ENCODE measurements around the gene ARHGAP24. TPM values are rescaled to one million over a fixed set of nuclear protein-coding genes. Genes with fewer than 3 reads are reported as not detected.
"Not testable (repeated sequence)": the region's sequence is repeated elsewhere in the genome, so short reads cannot be mapped to it uniquely, and the experiment has no call there.

Gene ARHGAP24
- total and polyA plus RNA-seq, 2 of the 13 experiments (the other 11 are each of a cell fraction or from before 2014, with no cell fraction given): 0.07 to 0.55 TPM

- intact Hi-C loops (cut with micrococcal nuclease; ENCODE audit: unreplicated experiment); H4K20me1 ChIP-seq (ENCODE audit: insufficient read depth, low read length); FAIRE-seq; H3K4me3 ChIP-seq (replicated peaks in 1 of 3; ENCODE audit: insufficient read depth in 1 of 3, low read depth in 2 of 3, low read length in 3 of 3); POLR2A ChIA-PET; H3K9ac ChIP-seq (ENCODE audit: insufficient read depth, low read depth, low read length); CTCF ChIA-PET (ENCODE audit: low intra/inter-chr PET ratio, low total read pairs); H3K36me3 ChIP-seq (replicated peaks in 1 of 2; ENCODE audit: control insufficient read depth in 1 of 2, insufficient read depth in 2 of 2, low read length in 2 of 2); ATAC-seq; in situ Hi-C loops (cut with HindIII; ENCODE audit: extremely low pct_ligation_motif_present, low pct_unique_long_range_greater_than_20kb); H3K27me3 ChIP-seq (ENCODE audit: control insufficient read depth in 1 of 2, insufficient read depth in 2 of 2, low read length in 2 of 2); H3K4me1 ChIP-seq (ENCODE audit: insufficient read depth, low read length); BruUV-seq (replicated peaks); H3K79me2 ChIP-seq (ENCODE audit: insufficient read depth, low read length); H3K27ac ChIP-seq (ENCODE audit: extremely low read length, insufficient read depth, low read length); DNase-seq (ENCODE audit: low spot score); H3K9me3 ChIP-seq (ENCODE audit: low read length); H3K4me2 ChIP-seq (ENCODE audit: low read depth, low read length); H2AFZ ChIP-seq (ENCODE audit: low read length): not testable (repeated sequence)
- 24% methylated on average over 6 of the region's 6 CpGs for WGBS (ENCODE audit: low lambda C conversion rate)
These were observed 440.6 kb downstream of the ARHGAP24 start for GRCh38 chr4:85915570-85915969.

GRCh38 chr4:85919200-85919887 lies 444.4 kb downstream of the ARHGAP24 start:
- Histone ChIP-seq H3K27ac (ENCODE audit: extremely low read length, insufficient read depth, low read length) (no peak overlapping the region), H3K4me2 (ENCODE audit: low read depth, low read length) (no peak overlapping the region), H3K4me1 (ENCODE audit: insufficient read depth, low read length) (no peaks in the 10 kb centered on the region), H4K20me1 (ENCODE audit: insufficient read depth, low read length) (no peaks in the 10 kb centered on the region), H3K27me3 (ENCODE audit: control insufficient read depth in 1 of 2, insufficient read depth in 2 of 2, low read length in 2 of 2) (no peaks in the 10 kb centered on the region), H3K4me3 (replicated peaks in 1 of 3; ENCODE audit: insufficient read depth in 1 of 3, low read depth in 2 of 3, low read length in 3 of 3) (no peak overlapping the region), H3K9me3 (ENCODE audit: low read length) (no peaks in the 10 kb centered on the region), H3K36me3 (replicated peaks in 1 of 2; ENCODE audit: control insufficient read depth in 1 of 2, insufficient read depth in 2 of 2, low read length in 2 of 2) (no peaks in the 10 kb centered on the region), H2AFZ (ENCODE audit: low read length) (no peak overlapping the region), H3K79me2 (ENCODE audit: insufficient read depth, low read length) (no peaks in the 10 kb centered on the region), H3K9ac (ENCODE audit: insufficient read depth, low read depth, low read length) (no peak overlapping the region)
- FAIRE-seq (no peak), DNase-seq (ENCODE audit: low spot score) (no peak), ATAC-seq (no peak)
- POLR2A ChIA-PET: no interaction called here
- CTCF ChIA-PET (ENCODE audit: low intra/inter-chr PET ratio, low total read pairs): no interaction called here
- in situ Hi-C loops (cut with HindIII; ENCODE audit: extremely low pct_ligation_motif_present, low pct_unique_long_range_greater_than_20kb) (no loop called here), intact Hi-C loops (cut with micrococcal nuclease; ENCODE audit: unreplicated experiment) (no loop called here)
- 59% methylated on average over 6 of the region's 6 CpGs for WGBS (ENCODE audit: low lambda C conversion rate)
- BruUV-seq (replicated peaks): no TSS peak
- TF ChIP-seq MED1 (CRISPR knock-in tag; IDR thresholded peaks at IDR 0.05) (no peak), MTF2 (CRISPR knock-in tag; IDR thresholded peaks at IDR 0.05; ENCODE audit: borderline replicate concordance) (no peak), ZNF335 (CRISPR knock-in tag; IDR thresholded peaks at IDR 0.05) (no peak), PITX1 (CRISPR knock-in tag; IDR thresholded peaks at IDR 0.05) (no peak), ZNF597 (CRISPR knock-in tag; IDR thresholded peaks at IDR 0.05) (no peak), ZFP36L1 (CRISPR knock-in tag; IDR thresholded peaks at IDR 0.05) (no peak), ZNF10 (CRISPR knock-in tag; IDR thresholded peaks at IDR 0.05; ENCODE audit: borderline replicate concordance, low read depth) (no peak), MXD1 (CRISPR knock-in tag; IDR thresholded peaks at IDR 0.05) (no peak), ZNF124 (CRISPR knock-in tag; IDR thresholded peaks at IDR 0.05) (no peak), SCMH1 (CRISPR knock-in tag; IDR thresholded peaks at IDR 0.05; ENCODE audit: borderline replicate concordance) (no peak), ZSCAN22 (CRISPR knock-in tag; IDR thresholded peaks at IDR 0.05) (no peak), NFE2 (CRISPR knock-in tag; IDR thresholded peaks at IDR 0.05) (no peak), JUN (CRISPR knock-in tag; IDR thresholded peaks at IDR 0.05) (no peak), RFXAP (CRISPR knock-in tag; IDR thresholded peaks at IDR 0.05; ENCODE audit: borderline replicate concordance) (no peak), PLRG1 (conservative IDR thresholded peaks at IDR 0.05) (no peak), IRF1 (CRISPR knock-in tag; IDR thresholded peaks at IDR 0.05; ENCODE audit: low read depth) (no peak), TMF1 (CRISPR knock-in tag; IDR thresholded peaks at IDR 0.05; ENCODE audit: low read depth) (no peak), ZNF773 (CRISPR knock-in tag; IDR thresholded peaks at IDR 0.05; ENCODE audit: borderline replicate concordance) (no peak)

Data from HepG2 (cell line).